ENCODE measurements around the gene COL4A2. TPM values are rescaled to one million over a fixed set of nuclear protein-coding genes. Genes with fewer than 3 reads are reported as not detected.

COL4A2 gene
- total RNA-seq, 4 donors from 2014 or later = 51.2 to 85.8 (median 70.5) TPM

- Histone ChIP-seq H3K9me3 (no peaks in the 10 kb centered on the region), H3K4me3 (no peak overlapping the region), H3K36me3 (no peaks in the 10 kb centered on the region), H3K27ac (peak overlapping the region in 1 of 4 donors; percentile 27), H3K27me3 (no peaks in the 10 kb centered on the region), H3K4me1 (peaks cover 16 to 33% of the 10 kb centered on the region in 2 donors)
- ATAC-seq = no peak
- no peak for DNase-seq
- intact Hi-C loops (cut with DNase I; ENCODE audit: low total_unique reads) = no loop called here
- in situ Hi-C loops (cut with MboI; ENCODE audit: low sequenced_read_pairs in 4 of 4) = no loop called here
- TF ChIP-seq POLR2A (IDR thresholded peaks at IDR 0.05) = no peak
- TF ChIP-seq CTCF (IDR thresholded peaks at IDR 0.05 in 4 of 5, conservative IDR thresholded peaks at IDR 0.05 in 1 of 5) = no peak
Observed at GRCh38 chr13:110351636-110352420, 44.7 kb downstream of the COL4A2 start.

- Histone ChIP-seq H3K4me3 (no peak overlapping the region), H3K36me3 (no peaks in the 10 kb centered on the region), H3K27ac (peak overlapping the region in 2 of 4 donors; percentile 4 to 34), H3K27me3 (no peaks in the 10 kb centered on the region), H3K9me3 (no peaks in the 10 kb centered on the region), H3K4me1 (peaks cover 11 to 25% of the 10 kb centered on the region in 2 donors)
- TF ChIP-seq POLR2A (IDR thresholded peaks at IDR 0.05) (no peak), CTCF (IDR thresholded peaks at IDR 0.05 in 4 of 5, conservative IDR thresholded peaks at IDR 0.05 in 1 of 5) (no peak)
- intact Hi-C loops (cut with DNase I; ENCODE audit: low total_unique reads) = no loop called here
- in situ Hi-C loops (cut with MboI; ENCODE audit: low sequenced_read_pairs in 4 of 4) = no loop called here
- ATAC-seq (no peak), DNase-seq (no peak)
Observed at GRCh38 chr13:110352735-110353134, 45.7 kb downstream of the COL4A2 start.

- no peaks in the 10 kb centered on the region for H3K9me3 ChIP-seq
- in situ Hi-C loops (cut with MboI; ENCODE audit: low sequenced_read_pairs in 4 of 4) = no loop called here
- peak overlapping the region in 2 of 4 donors; percentile 4 to 34 for H3K27ac ChIP-seq
- intact Hi-C loops (cut with DNase I; ENCODE audit: low total_unique reads) = no loop called here
- no peaks in the 10 kb centered on the region for H3K27me3 ChIP-seq
- TF ChIP-seq CTCF (IDR thresholded peaks at IDR 0.05 in 4 of 5, conservative IDR thresholded peaks at IDR 0.05 in 1 of 5) (no peak), POLR2A (IDR thresholded peaks at IDR 0.05) (no peak)
- DNase-seq = no peak
- ATAC-seq = no peak
- no peak overlapping the region for H3K4me3 ChIP-seq
- peaks cover 11 to 19% of the 10 kb centered on the region in 2 donors for H3K4me1 ChIP-seq
- no peaks in the 10 kb centered on the region for H3K36me3 ChIP-seq
Observed at GRCh38 chr13:110353339-110353977, 46.4 kb downstream of the COL4A2 start.

GRCh38 chr13:110354123-110354627 lies 47.1 kb downstream of the COL4A2 start:
- Histone ChIP-seq H3K4me1 (peaks cover 7 to 12% of the 10 kb centered on the region in 2 donors), H3K36me3 (no peaks in the 10 kb centered on the region), H3K27me3 (no peaks in the 10 kb centered on the region), H3K27ac (peak overlapping the region in 1 of 4 donors; percentile 34), H3K4me3 (no peak overlapping the region), H3K9me3 (no peaks in the 10 kb centered on the region)
- in situ Hi-C loops (cut with MboI; ENCODE audit: low sequenced_read_pairs in 4 of 4) (no loop called here), intact Hi-C loops (cut with DNase I; ENCODE audit: low total_unique reads) (no loop called here)
- TF ChIP-seq CTCF (IDR thresholded peaks at IDR 0.05 in 4 of 5, conservative IDR thresholded peaks at IDR 0.05 in 1 of 5) (no peak), POLR2A (IDR thresholded peaks at IDR 0.05) (no peak)
- DNase-seq (no peak), ATAC-seq (no peak)
